Bone marrow (tissue), 2 donors: ENCODE results near the gene OVOL2.
"Not testable (repeated sequence)": the region's sequence is repeated elsewhere in the genome, so short reads cannot be mapped to it uniquely, and the experiment has no call there.

Experiments
- DNase-seq, 2 donors: peaks; one replicate each; lab custom pipeline; 2025; lab: John Stamatoyannopoulos, UW

Gene OVOL2

DNA sequence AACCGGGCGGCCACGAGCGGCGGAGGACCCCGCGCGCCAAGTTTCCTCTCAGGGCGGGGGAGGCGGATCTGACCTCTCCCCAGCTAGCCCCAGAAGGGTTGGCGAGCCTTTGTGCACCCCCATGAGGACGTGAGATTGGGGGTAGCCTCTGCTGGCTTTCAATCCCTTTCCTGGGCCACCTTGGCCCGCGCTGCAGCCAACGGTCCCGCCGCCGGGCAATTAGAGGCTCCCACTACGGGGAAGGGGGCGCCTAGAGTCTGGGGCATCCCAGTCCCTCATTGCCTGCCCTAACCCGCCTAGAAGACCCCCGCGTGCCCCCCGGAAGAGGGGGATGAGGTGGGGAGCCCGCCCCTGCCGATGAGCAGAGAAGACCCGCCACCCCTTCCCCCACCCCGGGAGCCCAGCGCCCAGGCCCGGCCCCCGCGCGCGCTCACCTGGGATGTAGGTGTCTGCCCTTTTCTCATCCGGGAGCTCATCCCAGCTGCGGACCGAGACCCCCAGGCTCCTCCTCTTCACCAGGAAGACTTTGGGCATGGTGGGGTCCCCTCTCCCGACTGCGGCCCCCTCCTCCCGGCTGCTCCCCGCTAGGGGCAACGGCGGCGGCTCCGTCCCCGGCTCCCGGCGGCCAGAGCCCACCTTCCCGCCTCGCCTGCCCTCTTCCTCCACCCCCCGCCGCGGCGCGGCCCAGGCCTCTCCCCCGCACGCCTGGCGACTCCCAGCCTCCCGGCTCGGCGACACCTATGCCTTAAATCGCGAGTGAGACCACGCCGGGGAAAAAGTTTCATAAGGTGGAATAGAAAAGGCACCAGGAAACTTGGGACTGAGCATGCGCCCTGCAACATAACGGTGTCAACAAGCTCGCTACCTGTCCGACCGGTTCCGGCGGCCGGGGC lies at the start of gene OVOL2:
Gene OVOL2, minus strand, starts transcription at position 816 of the 893 bp plus-strand sequence. Its CDS starts 282 bp downstream, at position 534.
- DNase-seq = no peak

DNA sequence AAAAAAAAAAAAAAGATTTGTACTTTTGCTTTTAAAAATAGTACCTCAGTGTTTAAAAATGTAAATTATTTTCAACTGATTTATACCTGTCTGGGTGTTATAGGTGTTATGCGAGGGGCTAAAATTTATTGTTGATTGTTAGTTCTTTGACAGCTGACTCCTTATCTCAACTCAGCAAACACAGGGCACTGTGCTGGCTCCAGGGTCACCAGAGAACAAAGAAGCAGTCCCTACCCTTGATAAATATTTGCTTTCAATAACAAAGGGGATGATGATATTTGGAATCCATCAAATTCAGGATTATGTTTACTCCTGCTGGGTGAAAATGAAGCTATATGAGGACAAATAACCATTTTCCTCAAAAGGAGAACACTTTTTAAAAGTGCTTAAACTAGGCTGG lies 45.8 kb upstream of the OVOL2 start:
- DNase-seq = no peak

DNA sequence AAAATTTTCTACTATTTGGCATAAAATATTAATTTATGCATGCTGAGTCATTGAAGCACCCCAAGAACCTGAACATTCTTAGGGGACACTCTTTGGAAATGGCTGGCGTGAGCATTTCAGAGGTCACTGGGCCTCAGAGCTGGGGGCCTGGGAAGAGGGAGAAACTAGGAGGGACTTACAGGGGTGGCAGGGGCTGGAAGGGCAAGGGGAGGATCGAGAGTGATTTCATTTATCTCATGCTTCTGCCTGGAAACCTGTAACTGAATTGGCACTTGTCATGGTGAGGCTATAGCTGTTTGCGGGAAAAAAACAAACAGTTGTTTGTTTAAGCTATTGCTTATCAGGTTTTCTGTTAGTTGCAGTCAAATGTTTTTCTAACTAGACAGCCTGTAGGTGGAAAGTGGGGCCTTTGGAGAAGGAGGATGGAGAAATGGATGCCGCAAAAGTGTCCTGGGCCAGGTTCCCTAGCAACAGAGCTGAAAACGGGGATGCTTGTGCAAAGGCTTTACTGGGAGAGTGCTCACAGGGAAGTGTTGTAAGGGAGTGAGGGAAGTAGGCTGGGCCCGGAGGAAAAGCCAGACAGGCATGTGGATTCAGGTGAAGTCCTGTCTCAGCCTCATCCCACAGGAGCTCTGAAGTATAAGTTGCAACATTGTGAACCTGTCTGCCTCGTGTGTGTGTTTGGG lies 43.6 kb upstream of the OVOL2 start:
- DNase-seq = no peak

GRCh38 chr20:18100569-18100968 lies 42.9 kb upstream of the OVOL2 start:
- not testable (repeated sequence) for DNase-seq

DNA sequence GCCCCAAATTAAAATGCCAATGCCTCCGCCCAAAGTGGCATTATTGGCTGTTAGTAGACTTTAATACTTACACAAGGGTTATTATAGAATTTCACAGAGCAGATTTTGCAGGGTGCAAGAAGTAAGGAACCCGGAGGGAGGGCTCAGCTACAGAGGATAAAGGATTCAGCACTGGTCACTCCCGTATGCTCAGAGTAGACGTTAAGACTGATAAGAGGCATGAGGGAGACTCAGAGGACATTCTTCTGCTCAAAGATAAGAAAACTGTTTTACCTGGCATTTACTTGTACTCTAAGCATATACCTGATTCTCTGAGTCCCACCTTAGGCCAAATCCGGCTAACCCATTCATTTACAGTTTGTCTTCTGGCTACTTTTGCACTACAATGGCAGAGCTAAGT lies 36.5 kb upstream of the OVOL2 start:
- DNase-seq = no peak

DNA sequence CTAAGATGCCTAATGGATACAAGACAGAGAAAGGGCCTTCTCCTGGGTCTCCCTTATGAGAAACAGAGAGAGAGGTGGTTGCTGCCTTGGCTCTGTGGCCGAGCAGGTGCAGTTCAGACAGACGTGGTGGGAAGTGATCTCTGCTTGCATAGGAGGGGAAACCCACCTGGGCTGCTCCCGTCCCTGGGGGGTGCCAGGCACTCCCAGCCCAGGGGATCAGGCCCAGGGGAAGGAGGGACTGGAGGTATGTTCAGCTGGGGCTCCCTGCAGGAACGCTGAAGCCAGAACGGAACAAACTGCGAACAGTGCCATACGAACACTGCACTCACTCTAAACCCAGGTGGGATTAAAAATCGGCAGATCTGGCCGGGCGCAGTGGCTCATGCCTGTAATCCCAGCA lies 35.7 kb upstream of the OVOL2 start:
- no peak for DNase-seq

GRCh38 chr20:18092890-18093289 lies 35.2 kb upstream of the OVOL2 start:
- no peak for DNase-seq

DNA sequence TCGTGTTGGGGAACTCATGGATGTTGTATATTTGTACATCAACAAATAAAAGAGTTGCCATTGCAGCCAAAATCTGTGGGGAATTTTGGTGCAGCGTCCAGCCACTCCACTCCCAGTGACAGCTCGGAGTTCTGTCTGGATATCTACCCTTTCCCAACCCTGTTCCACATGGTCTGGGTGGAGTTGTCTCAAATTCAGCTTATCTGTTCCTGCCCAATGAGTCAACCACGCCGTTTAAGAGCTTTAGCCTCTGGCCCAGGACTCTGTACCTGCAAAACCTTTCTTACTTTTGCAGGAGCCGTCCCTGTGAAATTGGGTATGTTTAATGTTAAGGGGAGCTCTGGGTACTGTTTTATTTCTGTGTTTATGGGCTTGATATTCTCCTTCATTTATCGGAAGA lies 33.9 kb upstream of the OVOL2 start:
- no peak for DNase-seq

DNA sequence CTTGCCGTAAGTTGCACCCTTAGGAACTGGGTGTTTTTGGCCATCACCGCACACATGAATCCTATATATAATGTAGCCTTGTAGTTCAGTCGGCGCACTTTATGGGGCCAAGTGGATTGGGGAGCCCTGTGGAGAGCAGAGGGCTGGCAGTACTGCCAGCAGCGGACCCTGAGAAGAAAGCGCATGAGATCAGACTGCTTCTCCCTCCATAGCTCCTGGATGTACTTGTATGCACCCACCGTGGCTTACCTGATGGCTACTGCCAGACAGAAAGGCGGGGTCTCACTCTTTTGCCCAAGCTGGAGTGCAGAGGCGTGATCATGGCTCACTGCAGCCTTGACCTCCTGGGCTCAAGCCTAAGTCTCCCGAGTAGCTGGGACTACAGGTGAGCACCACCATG lies 32.8 kb upstream of the OVOL2 start:
- no peak for DNase-seq

GRCh38 chr20:18090044-18090443 lies 32.3 kb upstream of the OVOL2 start:
- DNase-seq = no peak

DNA sequence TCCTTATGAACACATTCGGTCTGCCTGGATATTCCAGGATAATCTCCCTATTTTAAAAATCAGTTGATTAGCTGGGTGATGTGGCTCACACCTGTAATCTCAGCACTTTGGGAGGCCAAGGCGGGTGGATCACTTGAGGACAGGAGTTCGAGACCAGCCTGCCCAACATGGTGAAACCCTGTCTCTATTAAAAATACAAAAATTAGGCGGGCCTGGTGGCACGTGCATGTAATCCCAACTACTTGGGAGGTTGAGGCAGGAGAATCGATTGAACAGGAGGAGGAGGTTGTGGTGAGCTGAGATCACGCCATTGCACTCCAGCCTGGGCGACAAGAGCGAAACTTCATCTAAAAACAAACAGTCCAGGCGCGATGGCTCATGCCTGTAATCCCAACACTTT lies 31.1 kb upstream of the OVOL2 start:
- DNase-seq = not testable (repeated sequence)

DNA sequence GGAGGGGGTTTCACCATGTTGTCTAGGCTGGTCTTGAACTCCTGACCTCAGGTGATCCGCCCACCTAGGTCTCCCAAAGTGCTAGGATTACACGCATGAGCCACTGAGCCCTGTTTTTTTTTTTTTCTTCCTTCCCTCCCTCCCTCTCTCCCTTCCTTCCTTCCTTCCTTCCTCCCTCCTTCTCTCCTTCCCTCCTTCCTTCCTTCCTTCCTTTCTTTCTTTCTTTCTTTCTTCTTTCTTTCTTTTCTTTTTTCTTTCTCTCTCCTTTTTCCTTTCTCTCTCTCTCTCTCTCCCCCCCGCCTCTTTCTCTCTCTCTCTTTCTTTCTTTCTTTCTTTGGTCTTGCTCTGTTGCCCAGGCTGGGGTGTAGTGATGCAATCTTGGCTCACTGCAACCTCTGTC lies 30.6 kb upstream of the OVOL2 start:
- not testable (repeated sequence) for DNase-seq

DNA sequence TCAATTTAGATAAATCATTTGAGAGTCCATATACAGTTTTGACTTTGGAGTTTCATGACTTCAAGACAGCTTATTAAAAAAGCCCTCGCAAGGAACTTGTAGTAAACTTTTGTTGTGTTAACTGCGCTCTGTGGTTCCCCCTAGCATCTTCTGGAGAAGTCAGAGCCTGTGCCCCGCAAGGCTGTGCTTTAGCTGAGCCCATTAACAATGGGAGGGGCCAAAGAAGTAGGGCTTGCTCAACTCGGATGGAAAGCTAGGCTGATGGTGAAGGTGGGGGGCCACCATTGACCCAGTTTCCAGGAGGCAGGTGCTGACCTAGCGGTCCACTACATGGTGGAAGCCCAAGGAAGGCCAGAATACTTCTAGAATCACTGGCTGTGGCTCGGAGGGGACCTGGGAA lies 29.3 kb upstream of the OVOL2 start:
- DNase-seq = no peak

- not testable (repeated sequence) for DNase-seq
Measured at GRCh38 chr20:18080836-18081235, 23.1 kb upstream of the OVOL2 start.

DNA sequence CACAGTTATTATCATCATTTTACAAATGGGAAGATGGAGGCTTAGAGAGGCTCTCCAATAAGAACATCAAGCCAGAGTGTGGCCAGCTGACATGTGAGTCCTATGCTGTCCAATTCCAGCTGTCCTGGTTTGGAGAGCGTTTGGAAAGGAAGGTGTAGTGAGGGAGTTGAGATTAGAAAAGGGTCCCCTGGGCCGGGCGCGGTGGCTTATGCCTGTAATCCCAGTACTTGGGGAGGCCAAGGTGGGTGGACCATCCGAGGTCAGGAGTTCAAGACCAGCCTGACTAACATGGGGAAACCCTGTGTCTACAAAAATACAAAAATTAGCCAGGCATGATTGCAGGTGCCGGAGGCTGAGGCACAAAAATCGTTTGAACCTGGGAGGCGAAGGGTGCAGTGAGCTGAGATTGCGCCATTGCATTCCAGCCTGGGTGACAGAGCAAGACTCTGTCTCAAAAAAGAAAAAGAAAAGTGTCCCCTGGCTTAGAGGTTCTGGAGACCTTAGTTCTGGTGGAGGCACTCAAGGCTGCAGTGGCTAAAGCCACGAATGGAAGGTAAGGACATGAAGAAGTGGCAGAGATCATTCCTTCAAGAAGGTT lies 22.1 kb upstream of the OVOL2 start:
- DNase-seq = no peak

- DNase-seq = no peak
Measured at GRCh38 chr20:18077157-18077556, 19.4 kb upstream of the OVOL2 start.

DNA sequence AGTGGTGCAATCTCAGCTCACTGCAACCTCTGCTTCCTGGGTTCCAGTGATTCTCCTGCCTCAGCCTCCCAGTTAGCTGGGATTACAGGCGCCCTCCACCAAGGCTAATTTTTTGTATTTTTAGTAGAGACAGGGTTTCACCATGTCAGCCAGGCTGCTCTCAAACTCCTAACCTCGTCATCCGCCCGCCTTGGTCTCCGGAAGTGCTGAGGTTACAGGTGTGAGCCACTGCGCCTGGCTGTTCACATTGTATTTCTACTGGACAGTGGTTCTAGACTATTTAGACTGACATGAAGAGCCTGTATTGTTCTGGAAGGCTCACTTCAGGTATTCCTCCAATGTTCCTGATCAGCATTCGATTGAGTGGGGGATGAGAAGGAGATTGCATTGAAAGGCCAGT lies 14.8 kb upstream of the OVOL2 start:
- DNase-seq = no peak

DNA sequence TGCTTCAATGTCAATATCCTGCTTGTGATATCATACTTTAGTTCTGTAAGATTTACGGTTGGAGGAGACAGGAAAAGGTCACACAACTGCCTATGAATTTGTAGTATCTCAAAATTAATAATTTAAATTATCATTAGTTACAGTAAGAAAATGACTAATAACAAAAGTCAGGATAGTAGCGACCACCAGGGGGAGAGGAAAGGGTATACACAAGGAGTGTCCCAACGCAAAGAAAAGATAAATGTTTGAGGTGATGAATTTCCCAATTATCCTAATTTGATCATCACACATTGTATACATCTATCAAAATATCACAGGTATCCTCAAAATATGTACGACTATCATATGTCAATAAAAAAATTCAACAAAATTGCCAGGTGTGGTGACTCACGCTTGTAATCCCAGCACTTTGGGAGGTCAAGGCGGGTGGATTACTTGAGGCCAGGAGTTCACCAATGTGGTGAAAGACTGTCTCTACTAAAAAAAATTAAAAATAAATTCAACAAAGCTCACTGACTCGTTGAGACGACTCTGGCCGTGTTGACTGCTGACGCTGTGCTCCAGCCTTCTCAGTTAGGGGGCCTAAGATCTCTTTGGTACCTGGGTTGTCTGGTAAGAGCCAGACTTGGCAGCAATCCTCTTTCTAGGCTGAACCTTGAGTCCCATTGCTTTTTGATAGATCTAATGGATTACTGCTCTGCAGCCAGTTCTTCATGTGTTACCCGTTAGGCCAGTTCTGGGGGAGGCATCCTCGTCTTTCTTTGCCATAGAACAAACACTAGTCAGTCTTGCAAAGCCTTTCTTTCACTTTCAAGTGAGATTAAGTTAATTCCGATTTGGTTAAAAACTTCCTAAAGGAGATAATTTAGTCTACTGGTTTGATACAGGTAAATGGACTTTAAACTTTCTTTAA lies 9.0 kb upstream of the OVOL2 start:
- no peak for DNase-seq

DNA sequence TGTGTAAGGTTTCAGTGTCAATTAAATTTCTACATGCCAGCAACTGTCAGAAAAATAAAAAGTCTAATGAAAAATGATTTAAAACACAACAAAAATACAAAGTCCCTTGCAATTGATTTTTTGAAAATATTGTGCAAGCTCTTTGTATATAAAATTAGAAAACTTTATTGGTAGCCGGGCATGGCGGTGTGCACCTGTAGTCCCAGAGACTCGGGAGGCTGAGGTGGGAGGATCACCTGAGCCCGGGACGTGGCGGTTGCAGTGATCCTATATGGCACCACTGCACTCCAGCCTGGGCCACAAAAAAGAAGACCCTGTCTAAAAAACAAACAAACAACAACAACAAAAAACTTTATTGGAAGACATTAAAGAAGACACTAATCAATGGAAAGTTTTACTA lies 6.0 kb upstream of the OVOL2 start:
- no peak for DNase-seq

DNA sequence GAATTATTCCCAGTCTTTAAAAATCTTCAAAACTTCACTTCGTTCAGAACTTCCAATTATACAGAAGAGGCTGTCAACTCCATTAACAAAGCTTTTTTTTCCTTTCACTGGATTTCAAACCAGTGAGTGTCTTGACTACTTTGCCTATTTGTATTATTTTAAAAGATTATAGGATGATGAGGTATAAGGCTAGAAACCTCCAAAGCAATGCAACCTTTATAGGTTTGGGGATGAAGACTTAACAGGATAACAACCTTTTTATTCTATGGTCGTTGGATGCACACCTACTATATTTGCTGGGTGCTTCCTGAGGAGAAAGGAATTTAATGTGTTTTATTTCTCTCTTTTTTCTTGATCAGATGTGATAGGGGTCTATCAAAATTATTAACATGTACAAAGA lies 1.9 kb upstream of the OVOL2 start:
- DNase-seq = no peak

- DNase-seq = no peak
Measured at GRCh38 chr20:18058661-18059467, 1.1 kb upstream of the OVOL2 start.
